CD4-positive, alpha-beta T cell treated with Interleukin-10 for 1 hour (primary cell): ENCODE results near the gene GTSE1.

ENCODE experiments used
- DNase-seq: peaks from one replicate; pipeline ENCODE4 v3.0.0-alpha.2; 2020

Gene GTSE1

DNA sequence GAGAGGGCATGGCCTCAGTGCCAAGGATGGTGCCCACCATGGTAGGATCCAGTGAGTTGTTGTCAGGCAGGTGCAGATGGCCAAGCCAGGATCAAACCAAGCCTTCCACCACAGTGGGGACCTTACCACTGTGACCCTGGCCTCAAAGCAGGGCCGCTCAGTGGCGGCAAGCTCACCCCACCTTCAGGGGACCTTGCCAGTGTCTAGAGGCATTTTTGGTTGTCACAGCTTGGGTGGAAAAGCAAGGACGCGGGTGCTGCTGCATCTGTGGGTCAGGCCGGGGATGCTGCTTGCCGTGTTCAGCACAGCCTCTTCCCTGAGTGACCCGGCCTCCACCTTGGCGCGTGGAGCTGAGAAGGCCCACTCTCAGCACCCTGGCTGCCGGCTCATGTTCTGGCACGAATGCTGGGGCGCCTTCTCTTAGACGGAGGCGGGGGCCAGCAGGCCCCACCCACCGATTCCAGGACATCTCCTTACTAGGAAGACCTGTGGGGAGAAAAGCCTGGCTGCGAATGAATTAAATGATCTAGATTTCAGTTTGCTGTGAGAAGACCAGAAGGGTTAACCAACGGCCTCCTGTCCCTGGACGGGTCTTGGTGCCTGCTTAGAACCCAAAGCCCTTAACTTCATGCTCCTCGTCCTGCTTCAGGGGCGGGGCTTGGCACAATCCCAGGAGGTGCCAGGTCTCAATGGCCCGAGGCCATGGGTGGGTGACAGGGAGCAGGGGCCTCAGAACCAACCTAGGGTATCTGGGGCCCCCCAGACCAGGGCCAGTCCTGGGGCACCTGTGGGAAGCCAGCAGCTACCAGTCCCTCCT lies 57.7 kb downstream of the GTSE1 start:
- DNase-seq: no peak

DNA sequence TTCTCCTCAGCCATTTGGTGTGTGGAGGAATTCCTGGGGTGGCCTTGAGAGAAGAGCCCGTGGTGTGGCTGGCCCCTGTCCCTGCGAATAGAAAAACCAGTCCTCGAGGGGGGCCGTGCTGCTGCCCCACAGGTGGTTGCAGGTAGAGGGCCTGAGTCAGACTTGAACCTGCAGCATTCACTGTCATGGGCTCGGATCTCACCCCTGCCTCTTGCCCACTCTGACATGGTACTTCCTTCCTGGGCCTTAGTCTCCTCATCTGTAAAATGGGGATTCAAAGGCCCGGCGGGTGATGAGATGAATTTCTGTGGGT lies 58.3 kb downstream of the GTSE1 start:
- DNase-seq: no peak

DNA sequence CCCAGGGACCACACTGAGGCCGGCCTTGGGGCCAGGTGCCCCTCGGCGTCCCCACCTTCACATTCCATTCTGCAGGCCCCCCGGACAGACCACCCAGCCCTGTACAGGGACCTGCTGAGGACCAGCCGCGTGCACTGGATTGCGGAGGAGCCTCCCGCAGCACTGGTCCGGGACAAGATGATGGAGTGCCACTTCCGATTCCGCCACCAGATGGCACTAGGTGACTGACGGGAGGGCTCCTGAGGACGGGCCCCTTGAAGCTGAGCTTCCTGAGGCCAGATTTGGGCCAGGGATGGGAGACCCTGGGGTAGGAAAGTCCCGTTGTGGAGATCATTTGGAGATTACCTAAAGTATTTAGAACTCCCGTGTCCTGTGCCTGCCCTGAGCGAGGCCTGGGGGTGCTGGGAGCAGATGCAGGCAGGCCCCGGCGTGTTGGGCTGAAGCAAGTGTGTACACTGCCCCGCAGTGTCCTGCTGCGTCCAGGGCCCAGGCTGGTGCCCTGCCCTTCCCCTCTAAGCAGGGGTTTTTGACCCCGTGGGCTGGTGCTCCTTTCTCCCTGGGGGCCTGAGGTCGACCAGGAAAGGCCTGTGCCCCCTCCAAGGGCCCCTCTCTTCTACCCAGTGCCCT lies 58.8 kb downstream of the GTSE1 start:
- peak; percentile 59 for DNase-seq

DNA sequence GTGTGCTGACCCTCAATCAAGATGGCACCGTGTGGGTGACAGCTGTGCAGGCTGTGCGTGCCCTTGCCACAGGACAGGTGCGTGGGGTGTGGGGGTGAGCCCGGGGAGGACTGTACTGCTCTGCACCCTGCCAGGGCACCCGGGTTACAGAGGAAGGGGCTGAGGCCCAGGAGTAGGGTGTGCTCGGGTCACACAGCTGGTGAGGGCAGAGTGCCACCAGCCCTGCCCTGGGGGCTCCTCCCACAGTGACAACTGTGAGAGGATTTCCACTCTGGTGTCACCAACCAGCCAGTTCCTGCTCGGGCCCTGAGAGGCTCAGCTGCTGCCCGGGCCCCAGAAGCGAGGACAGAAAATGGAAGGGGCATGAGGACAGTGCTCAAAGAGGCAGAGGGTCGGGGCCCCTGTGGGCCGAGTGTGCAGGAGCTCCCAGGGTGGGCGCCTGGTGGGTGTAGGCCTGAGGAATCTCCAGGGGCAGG lies 59.4 kb downstream of the GTSE1 start:
- DNase-seq: no peak

DNA sequence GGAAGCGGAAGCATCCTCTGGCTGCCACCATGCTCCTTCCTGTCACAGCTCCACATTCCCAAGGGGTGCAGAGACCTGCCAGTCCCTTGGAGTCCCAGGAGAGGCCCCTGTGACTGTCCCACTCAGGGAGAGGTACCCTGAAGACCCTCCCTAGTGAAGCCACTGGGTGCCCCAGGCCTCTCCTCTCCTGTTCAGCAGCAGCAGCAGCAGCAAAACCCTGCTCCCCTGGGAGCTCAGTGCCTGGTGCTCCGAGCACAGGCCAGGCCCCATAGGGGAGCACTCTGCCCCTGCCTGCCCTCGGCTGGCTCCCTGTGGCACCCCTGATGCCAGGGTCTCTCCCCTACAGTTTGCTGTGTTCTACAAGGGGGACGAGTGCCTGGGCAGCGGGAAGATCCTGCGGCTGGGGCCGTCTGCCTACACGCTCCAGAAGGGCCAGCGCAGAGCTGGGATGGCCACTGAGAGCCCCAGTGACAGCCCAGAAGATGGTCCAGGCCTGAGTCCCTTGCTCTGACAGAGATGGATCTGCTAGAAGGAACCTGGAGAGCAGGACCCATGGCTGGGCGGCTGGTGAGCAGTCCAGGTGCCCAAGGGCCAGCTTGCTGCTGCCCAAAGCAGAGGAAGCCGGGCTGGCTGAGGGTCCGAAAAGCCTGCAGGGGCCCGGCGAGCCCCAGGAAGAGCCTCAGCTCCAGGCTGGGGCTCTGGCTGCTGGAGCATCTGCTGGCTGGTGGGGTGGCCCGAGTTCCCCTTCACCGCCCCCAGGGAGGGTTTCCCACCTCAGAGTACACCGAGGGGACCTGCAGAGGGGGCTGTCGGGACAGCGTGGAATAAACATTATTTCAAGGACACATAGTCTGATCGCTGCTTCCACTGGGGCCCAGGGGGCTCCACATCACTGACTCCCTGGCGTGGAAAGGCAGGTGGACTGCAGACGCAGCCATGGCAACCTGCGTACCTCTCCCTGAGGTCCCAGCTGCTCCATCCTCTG lies 60.1 kb downstream of the GTSE1 start:
- no peak for DNase-seq

DNA sequence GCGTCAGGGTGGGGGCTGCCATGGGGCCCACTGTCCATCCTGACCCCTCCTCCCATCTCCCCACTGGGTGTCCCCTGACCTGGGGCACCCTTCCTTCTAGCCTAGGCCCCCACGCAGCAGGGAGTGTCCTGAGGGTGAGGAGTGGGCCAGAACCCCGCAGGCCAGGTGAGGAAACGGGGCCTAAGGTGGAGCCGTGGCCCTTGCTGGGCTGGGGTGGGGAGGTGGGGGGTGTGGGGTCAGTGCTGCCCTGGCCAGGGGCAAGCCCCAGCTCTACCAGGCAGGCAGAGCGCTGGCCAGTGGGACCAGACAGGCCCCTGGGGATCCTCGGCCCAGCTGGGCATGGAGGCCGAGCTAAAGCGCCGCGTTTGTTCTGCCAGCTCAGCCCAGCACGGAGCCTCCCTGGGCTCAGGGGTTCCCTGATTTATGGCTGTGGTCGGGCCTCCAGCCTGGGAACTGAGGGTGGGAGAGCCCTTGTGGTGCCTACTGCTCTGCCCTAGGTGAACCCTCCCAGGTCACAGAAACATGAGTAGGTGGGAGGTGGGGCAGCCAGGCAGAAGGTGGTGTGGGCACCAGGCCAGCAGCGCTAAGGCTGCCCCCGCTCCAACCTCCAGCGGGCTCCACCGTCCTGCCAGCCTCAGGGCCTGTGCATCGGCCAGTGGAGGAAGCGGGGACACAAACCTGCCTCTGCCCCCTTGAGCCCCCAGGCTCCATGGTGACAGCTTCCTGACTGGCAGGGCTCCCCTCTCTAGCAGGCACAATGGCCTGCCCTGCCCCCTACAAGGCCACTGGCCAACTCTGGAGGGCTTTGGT lies 61.2 kb downstream of the GTSE1 start:
- no peak for DNase-seq

DNA sequence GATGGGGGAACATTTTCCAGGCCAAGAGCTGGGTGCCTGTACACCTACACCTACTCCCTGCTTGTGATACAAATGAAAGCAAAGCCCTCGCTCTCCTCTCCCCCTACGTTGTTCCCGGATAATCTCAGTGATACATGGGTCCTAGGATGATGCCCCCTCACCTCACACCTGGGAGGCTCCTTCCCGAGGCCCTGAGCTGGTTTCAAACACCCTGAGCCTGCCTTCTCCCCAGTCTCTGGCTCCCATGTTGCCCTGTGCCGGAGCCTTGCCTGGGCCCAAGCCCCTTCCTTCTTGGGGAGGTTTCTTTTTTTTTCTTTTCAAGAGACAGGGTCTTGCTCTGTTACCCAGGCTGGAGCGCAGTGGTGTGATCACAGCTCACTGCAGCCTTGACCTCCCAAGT lies 62.1 kb downstream of the GTSE1 start:
- DNase-seq: no peak

DNA sequence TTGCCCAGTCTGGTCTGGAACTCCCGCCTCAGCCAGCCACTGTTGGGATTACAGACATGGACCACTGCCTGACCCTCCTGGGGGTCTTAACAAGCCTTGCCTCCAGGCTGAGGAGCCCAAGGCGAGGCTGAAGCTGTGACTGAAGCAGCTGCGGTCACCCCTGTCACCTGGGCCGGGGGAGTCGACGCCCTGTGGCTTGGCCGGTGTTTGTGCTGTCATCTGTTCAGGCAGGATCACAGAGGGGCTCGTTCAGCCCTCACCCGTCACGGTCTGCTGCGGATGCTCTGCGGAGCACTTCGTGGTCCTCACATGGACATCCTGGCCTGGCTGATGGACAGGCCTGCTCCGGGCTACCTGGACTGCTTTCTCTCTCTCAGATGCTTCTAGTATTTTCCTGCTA lies 62.7 kb downstream of the GTSE1 start:
- DNase-seq: no peak

DNA sequence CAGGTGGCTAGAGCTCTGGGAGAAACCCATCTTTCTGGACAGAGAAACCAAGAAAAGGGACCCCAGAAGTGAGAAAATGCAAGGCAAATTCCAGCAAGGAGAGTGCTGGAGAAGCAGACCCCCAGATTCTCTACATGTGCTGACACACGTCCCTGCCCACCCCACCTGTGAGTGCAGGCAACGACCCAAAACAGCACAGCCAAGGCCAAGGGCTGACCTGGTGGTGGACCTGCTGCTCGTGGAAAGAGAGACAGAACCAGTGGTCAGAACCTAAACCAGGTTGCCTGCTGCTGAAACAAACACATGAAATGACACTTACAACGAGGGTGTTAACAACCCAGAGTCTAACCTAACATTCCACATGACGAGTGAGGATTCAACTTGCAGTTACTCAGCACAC lies 63.4 kb downstream of the GTSE1 start:
- DNase-seq: no peak

DNA sequence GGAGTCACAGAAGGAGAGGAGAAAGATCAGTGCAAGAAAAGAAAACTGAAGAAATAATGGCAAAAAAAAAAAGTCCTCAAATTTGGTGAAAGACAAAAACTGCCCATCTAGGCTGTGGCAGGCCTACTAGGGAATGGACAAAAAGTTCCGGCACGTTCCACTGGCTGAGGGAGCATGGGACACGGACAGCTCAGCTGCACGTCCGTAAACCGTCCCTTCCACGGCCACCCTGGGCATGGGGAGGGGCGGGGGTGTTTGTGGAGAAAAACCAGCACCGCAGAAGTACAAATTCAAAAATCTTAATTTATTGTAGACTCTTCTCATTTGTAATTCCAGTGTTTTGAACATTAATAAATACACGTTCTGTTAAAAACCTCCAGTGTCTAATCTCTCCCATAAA lies 64.2 kb downstream of the GTSE1 start:
- no peak for DNase-seq

DNA sequence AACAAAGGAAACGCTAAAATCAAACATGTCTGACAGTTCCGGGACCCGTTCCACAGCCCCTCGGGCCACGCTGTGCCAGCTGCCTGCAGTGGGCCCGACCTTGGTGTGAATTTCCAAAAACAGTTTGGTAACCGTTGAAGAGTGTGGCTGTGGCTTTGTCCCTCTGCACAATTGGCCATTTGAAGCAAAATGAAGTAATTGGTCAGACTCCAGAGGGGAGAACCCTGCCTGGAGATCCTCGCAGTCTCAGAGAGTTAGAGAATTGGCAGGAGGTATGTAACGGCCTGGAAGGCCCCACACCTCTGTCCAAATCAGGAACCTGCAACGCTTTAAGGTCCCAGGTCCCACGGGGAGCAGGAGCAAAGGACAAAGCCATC lies 65.1 kb downstream of the GTSE1 start:
- no peak for DNase-seq

DNA sequence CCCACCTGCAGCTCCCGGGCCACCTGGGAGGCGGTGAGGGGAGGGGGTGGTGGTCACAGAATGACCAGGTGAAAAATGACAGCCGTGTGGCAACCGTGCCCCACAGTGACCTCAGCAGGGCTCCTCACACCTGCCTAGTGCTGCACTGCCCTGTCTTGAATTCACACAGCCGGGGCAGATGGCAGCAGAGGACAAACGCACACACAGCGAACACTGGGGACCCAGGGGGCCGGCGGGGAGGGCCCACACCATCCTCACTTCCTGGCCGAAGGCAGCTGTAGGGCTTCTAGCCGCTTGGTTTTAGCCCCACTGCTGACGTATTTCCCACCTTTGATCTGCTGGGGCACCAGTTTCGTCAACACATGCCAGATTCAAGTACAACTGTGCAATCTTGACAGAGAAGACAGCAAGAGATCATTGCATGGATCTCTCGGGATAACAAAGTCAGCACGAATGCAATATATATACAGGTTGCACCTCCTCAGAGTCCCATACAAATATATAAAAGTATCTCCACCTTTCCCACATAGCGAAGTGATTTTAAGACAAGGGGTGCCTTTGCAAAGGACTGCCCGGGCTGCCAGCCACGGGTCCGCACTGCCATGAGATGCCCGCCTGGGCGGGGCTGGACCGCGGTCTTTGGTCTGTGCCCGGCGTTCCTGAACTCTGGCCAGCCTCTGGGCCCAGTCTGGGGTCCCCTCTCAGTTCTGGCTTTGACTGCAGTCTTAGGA lies 65.7 kb downstream of the GTSE1 start:
- DNase-seq: no peak

DNA sequence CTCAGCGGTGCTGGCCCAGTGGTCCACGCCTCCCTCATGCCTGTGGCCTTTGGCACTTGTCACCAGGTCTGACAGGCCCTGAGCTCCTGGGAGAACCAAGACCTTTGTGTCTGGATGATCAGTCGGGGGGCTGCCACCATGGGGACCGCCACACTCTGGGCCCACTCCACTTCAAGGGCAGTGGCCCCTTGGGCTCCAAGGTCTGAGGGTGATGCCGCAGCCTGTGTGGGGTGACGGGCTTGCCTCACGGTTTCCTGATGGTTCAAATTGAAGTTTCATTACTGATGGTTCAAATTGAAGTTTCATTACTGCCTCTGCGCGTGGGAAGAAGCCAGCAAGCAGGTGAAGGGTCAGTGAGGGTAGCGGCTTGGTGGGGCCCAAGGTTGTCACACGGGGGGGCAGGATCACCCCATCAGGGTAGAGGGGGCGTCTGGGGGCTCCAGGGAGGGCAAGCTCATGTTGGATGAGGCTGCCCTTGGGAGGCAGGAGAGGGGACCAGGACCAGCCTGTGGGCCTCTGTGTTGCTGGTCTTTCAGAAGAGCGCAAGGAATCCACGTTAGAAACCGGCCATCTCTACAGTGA lies 66.4 kb downstream of the GTSE1 start:
- DNase-seq: no peak

DNA sequence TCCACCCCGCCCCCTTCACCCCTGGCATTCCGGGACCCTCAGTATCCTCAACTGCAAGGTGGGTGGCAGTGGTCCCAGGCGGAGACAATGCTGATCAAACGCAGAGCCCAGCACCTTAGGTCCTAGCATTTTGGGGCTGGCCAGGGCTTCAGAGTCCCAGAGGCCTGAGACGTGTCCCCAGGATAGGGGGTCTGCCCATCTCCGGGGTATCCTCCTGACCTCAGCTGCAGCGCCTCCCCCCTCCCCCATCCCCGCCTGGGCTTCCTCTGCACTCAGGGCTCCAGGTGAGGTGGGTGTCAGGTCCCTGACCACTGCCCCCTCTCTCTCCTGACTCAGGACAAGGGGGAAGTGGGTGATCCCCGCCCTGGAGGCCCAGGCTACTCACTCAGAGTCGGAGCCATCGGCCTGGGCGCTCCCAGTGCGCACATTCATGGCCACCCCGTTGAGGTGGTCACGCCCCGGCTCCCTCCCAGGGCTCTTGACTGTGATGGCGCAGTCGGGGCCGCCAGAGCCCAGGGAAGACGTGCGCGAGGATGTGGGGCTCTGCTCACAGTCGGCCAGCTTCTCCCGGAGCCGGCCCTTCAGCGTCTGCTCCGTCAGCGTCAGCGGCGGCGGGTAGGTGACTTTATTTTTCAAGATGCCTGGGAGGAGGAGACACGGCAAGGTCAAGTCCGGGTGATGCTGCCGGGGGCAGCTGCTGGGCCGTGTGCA lies 67.1 kb downstream of the GTSE1 start:
- no peak for DNase-seq

DNA sequence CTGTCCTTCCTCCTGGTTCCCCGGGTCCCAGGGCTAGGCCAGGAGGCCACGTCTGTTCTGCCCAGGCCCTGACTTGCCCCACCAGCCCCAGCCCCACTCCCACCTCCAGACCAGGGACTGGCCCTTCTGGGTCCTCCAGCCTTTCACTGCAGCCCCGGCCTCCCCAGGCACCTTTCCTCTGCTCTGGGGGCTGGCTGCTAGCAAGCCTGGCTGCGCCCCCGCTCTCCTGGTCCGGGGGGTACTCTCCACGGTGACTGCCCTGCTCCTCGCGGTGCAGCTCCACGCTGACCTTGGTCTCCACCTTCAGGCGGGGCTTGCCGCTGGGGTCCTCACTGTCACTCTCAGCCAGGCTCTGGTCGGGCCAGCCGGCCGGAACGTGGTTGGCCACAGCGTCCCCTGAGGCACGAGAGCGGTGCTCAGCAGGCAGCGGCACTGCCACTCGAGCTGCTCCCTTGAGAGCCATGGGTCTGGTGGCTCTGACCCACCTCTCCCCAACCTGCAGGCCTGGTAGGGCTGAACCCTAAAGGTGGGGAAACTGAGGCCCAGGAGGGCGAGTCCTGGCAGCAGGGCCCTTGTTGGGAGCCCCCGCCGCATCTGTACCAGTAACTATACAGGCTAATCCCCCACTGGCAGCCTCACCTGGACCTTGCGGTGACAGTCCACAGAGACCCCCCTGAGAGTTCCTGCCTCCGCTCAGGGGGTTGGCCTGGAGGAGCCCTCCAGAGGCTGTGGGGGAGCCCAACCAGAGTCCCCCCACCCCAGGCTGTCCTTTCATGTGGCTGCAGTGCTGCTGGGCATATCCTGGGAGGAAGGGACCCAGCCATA lies 67.9 kb downstream of the GTSE1 start:
- no peak for DNase-seq

DNA sequence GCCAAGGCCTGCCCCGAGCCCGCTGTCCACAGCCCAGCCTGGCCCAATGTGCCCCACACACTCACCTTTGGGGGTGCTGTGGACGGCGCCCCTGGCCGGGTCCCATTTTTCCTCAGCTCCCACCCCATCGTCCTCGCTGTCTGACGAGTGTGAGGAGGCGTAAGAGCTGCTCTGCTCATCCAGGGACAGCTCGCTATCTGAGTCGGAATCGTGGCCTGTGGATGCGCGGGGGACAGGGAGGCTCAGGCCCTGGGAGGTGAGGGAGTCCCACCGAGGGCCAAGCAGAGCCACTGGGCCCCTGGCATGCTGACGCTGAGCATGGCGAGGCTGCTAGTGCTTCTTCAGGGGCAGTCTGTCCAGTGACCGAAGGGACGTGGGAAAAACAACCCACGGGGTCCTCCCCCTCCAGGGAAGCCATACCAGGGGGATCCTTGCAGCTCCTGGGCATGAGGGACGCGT lies 68.5 kb downstream of the GTSE1 start:
- no peak for DNase-seq

DNA sequence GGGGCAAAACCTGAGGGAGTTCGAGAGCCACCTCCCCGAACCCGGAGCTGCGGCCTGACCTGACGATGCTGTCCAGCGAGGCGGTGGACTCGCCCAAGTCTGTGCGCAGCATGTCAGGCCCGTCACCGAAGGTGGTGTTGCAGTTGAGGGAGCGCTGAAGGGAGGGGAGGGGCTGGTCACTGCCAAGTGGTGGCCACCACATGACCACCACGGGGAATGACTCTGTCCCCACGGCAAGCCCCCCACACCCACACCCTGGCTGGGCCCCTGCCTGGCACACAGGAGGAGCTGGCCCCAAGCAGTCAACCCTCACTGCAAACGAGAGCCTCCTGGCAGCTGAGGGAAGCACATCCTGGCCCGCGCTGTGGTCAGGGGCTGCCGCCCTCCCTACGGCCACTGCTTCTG lies 69.7 kb downstream of the GTSE1 start:
- no peak for DNase-seq

DNA sequence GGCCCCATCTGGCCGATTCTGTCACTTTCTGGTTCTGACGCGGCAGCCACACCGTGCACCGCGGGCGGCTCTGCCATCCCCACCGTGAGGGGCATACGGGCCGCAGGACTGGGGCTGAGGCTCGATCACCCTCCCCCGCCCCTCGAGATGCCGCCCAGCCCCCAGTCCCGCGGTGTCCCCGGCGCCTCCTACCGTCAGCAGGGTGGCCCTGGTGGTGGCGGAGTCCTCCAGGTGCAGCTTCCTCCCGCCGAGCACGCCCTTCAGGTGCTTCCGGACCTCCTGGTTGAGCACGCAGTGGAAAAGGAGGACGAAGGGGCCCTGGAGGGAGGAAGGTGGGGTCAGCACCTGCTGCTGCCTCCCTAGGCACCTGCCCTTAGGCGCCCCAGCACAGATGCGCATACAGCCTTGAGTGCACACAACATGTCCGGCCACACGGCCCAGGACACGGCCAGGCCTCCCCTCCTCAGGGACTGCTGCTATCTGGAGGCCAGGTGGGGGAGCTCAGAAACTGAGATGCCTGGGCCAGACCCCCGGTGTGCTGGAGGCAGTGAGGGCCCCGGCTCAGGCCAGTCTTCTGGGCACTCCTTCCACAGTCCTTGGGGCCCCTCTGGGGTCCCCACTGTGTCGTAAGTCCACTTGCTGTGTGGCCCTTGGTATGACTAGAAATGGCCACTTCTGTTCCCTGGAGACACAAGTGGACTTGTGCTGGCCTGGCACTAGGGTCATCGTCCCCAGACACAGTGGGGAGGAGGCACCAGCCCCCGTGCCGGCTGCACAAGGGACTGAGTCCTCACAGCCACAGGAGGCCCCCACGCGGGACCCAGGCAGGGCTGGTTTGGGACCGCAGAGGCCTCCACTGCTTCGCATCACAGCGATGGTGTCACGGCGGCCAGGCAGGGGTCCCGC lies 70.4 kb downstream of the GTSE1 start:
- DNase-seq: no peak

DNA sequence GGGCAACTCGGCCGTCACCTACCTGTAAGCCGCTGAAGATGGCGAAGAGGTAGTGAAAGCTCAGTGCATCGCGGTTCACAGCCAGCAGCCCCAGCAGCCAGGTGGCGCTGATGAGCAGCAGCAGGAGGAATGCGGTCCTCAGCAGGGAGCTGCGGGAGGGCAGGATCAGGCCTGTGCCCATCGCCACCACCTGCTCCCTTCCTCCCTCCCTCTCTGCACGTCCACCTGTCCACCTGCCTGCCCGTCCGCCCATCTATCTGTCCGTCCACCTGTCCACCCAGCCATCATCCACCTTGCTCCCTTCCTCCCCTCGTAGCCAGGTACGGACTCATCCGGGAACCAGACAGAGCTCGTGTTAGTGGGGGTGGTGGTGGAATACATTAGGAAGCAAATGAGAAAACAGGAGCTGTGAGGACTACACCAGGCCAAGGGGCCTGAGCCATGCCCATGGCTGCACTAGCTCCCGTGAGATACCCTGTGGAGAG lies 71.1 kb downstream of the GTSE1 start:
- peak; percentile 72 for DNase-seq
